DOHH2 (cell line): ENCODE results near the gene KCNK17.

Source experiments
- CTCF ChIP-seq: fragments of 200-600 bp; sonication (generic); IDR thresholded peaks from one replicate; pipeline ENCODE4 v1.5.1; 2014; ENCODE audit warnings: antibody characterized with exemption, mild to moderate bottlenecking, low read depth, low read length; ENCODE audit not compliant: poor library complexity, severe bottlenecking
- EZH2phosphoT487 ChIP-seq: fragments of 200-600 bp; sonication (generic); IDR thresholded peaks from 2 replicates; pipeline ENCODE4 v1.6.1; 2017; ENCODE audit warnings: borderline replicate concordance, mild to moderate bottlenecking, antibody characterized with exemption, low read length, moderate library complexity, mixed read lengths

- TF ChIP-seq CTCF = no peak
- no peak for TF ChIP-seq EZH2phosphoT487
These were observed 36.7 kb upstream of the KCNK17 start for GRCh38 chr6:39350723-39351505.
